H1 (cell line): ENCODE data around the gene PTPN2. TPM values are rescaled to one million over a fixed set of nuclear protein-coding genes. Genes with fewer than 3 reads are reported as not detected.

Source experiments
- CTCF ChIA-PET: fragments of 300-600 bp; sonication (Branson Sonifier 250); formaldehyde crosslinking; loops from one replicate; lab custom pipeline; 2021; ENCODE audit not compliant: partially characterized antibody; lab: Charles Lee
- POLR2A ChIA-PET: fragments of 300-600 bp; sonication (Branson Sonifier 250); formaldehyde crosslinking; loops from one replicate; lab custom pipeline; 2021; ENCODE audit warnings: inconsistent platforms; ENCODE audit not compliant: partially characterized antibody; lab: Charles Lee
- DNase-seq, 2 experiments: peaks; one replicate each; pipeline versions ENCODE4 v3.0.0 to v3.0.0-alpha.2; 2010 to 2022; ENCODE audit warnings: low spot score in 2 of 2, low read depth in 1 of 2, mixed read lengths in 1 of 2
- FAIRE-seq: peaks from 2 replicates; lab custom pipeline; 2011; peaks lifted over from hg19 to GRCh38; lab: Jason Lieb, UNC
- H2AFZ ChIP-seq: 2 replicates; pipeline ENCODE4 v1.8.1; 2012; ENCODE audit warnings: low read length, inconsistent platforms
- H2AK5ac ChIP-seq: 2 replicates; pipeline ENCODE4 v1.6.1; 2013; ENCODE audit warnings: low read depth, low read length
- H2BK120ac ChIP-seq: replicated peaks from 2 replicates; pipeline ENCODE3; 2013; ENCODE audit warnings: low read depth, low read length, inconsistent platforms
- H2BK12ac ChIP-seq: 2 replicates; pipeline ENCODE4 v1.6.1; 2013; ENCODE audit warnings: low read depth, low read length
- H2BK15ac ChIP-seq: 2 replicates; pipeline ENCODE4 v1.6.1; 2013; ENCODE audit warnings: low read length
- H2BK20ac ChIP-seq: 2 replicates; pipeline ENCODE4 v1.6.1; 2013; ENCODE audit warnings: low read length
- H2BK5ac ChIP-seq: 2 replicates; pipeline ENCODE4 v1.6.1; 2013; ENCODE audit warnings: low read depth, low read length
- H3K14ac ChIP-seq: 2 replicates; pipeline ENCODE4 v1.6.1; 2013; ENCODE audit warnings: inconsistent platforms; ENCODE audit not compliant: insufficient read length
- H3K18ac ChIP-seq: 2 replicates; pipeline ENCODE4 v1.6.1; 2013; ENCODE audit warnings: low read length; ENCODE audit errors: extremely low read depth
- H3K23ac ChIP-seq: 2 replicates; pipeline ENCODE4 v1.6.1; 2013; ENCODE audit warnings: inconsistent platforms; ENCODE audit not compliant: insufficient read length
- H3K23me2 ChIP-seq: 2 replicates; pipeline ENCODE4 v1.6.1; 2013; ENCODE audit warnings: low read depth, low read length
- H3K27ac ChIP-seq: 2 replicates; pipeline ENCODE4 v1.6.1; 2011; ENCODE audit warnings: low read depth, low read length, inconsistent platforms
- H3K27me3 ChIP-seq, 4 experiments: replicated peaks in 1 of 4; 1 replicate in 1 of 4; 2 replicates in 3 of 4; pipeline versions ENCODE4 v1.6.1 to v1.8.1; 2011 to 2013; ENCODE audit warnings: low read length in 3 of 4, mild to moderate bottlenecking in 3 of 4, inconsistent platforms in 2 of 4, mixed read lengths in 2 of 4, moderate library complexity in 1 of 4; ENCODE audit not compliant: control insufficient read depth in 3 of 4, insufficient read depth in 3 of 4; ENCODE audit errors: extremely low read depth in 1 of 4
- H3K36me3 ChIP-seq, 4 experiments: 2 replicates each; pipeline versions ENCODE4 v1.6.1 to v1.8.1; 2011 to 2013; ENCODE audit warnings: mild to moderate bottlenecking in 4 of 4, low read length in 3 of 4, moderate library complexity in 2 of 4, control low read depth in 1 of 4, inconsistent platforms in 1 of 4; ENCODE audit not compliant: insufficient read depth in 4 of 4, control insufficient read depth in 2 of 4
- H3K4ac ChIP-seq: replicated peaks from 2 replicates; pipeline ENCODE3; 2013; ENCODE audit warnings: low read length, low read depth, mixed read lengths, inconsistent platforms; ENCODE audit not compliant: insufficient read length
- H3K4me1 ChIP-seq, 4 experiments: replicated peaks in 1 of 4; 1 replicate in 1 of 4; 2 replicates in 3 of 4; pipeline versions ENCODE4 v1.6.1 to v1.8.1; 2011 to 2013; ENCODE audit warnings: low read length in 3 of 4, inconsistent platforms in 2 of 4, mixed read lengths in 1 of 4; ENCODE audit not compliant: insufficient read depth in 4 of 4, control insufficient read depth in 3 of 4
- H3K4me2 ChIP-seq, 2 experiments: 2 replicates each; pipeline versions ENCODE4 v1.6.1 to v1.8.1; 2011 to 2013; ENCODE audit warnings: low read depth in 2 of 2, low read length in 2 of 2, control low read depth in 1 of 2, inconsistent platforms in 1 of 2, mild to moderate bottlenecking in 1 of 2; ENCODE audit not compliant: insufficient read depth in 1 of 2
- H3K4me3 ChIP-seq, 4 experiments: fragments of 200-600, 300-600 bp in 1 of 4; sonication (generic), shearing (Covaris generic), sonication (Bioruptor Twin) in 1 of 4; 2 replicates each; pipeline versions ENCODE4 v1.5.1 to v1.8.1; 2011 to 2016; ENCODE audit warnings: low read length in 4 of 4, low read depth in 3 of 4, control low read depth in 2 of 4, inconsistent platforms in 2 of 4, mild to moderate bottlenecking in 2 of 4, mixed read lengths in 1 of 4, moderate library complexity in 1 of 4; ENCODE audit not compliant: insufficient read depth in 2 of 4; ENCODE audit errors: extremely low read depth in 1 of 4
- H3K56ac ChIP-seq: replicated peaks from 2 replicates; pipeline ENCODE3; 2013; ENCODE audit warnings: low read depth, mild to moderate bottlenecking, mixed read lengths, low read length, inconsistent platforms; ENCODE audit not compliant: insufficient read length
- H3K79me1 ChIP-seq: 2 replicates; pipeline ENCODE4 v1.6.1; 2013; ENCODE audit warnings: low read depth, low read length, control low read depth
- H3K79me2 ChIP-seq, 2 experiments: 2 replicates each; pipeline versions ENCODE4 v1.6.1 to v1.8.1; 2012 to 2013; ENCODE audit warnings: low read length in 2 of 2, mild to moderate bottlenecking in 2 of 2, inconsistent platforms in 1 of 2; ENCODE audit not compliant: insufficient read depth in 2 of 2, control insufficient read depth in 1 of 2
- H3K9ac ChIP-seq, 4 experiments: replicated peaks in 1 of 4; 1 replicate in 1 of 4; 2 replicates in 3 of 4; pipeline versions ENCODE4 v1.6.1 to v1.8.1; 2011 to 2013; ENCODE audit warnings: low read depth in 3 of 4, low read length in 3 of 4, control low read depth in 2 of 4, mild to moderate bottlenecking in 2 of 4, moderate library complexity in 2 of 4, inconsistent platforms in 1 of 4; ENCODE audit errors: extremely low read depth in 1 of 4
- H3K9me3 ChIP-seq, 2 experiments: 2 replicates each; pipeline versions ENCODE4 v1.6.1 to v1.8.1; 2012 to 2013; ENCODE audit warnings: mild to moderate bottlenecking in 2 of 2, moderate library complexity in 2 of 2, control low read depth in 1 of 2, inconsistent platforms in 1 of 2, low read depth in 1 of 2, low read length in 1 of 2, mixed read lengths in 1 of 2; ENCODE audit not compliant: insufficient read depth in 2 of 2
- H4K20me1 ChIP-seq, 2 experiments: replicated peaks in 1 of 2; 2 replicates each; pipeline versions ENCODE3 to v1.8.1; 2011 to 2013; ENCODE audit warnings: inconsistent platforms in 2 of 2, low read length in 2 of 2, mild to moderate bottlenecking in 1 of 2; ENCODE audit not compliant: insufficient read depth in 2 of 2, control insufficient read depth in 1 of 2
- H4K5ac ChIP-seq: 2 replicates; pipeline ENCODE4 v1.6.1; 2013; ENCODE audit warnings: low read length, low read depth, mixed read lengths, inconsistent platforms; ENCODE audit not compliant: insufficient read length
- H4K8ac ChIP-seq: 2 replicates; pipeline ENCODE4 v1.8.0; 2013; ENCODE audit warnings: mild to moderate bottlenecking, moderate library complexity, low read length, inconsistent platforms; ENCODE audit not compliant: insufficient read depth; ENCODE audit errors: extremely low read depth
- H4K91ac ChIP-seq: replicated peaks from 2 replicates; pipeline ENCODE3; 2013; ENCODE audit warnings: low read length, mixed read lengths, inconsistent platforms; ENCODE audit not compliant: insufficient read length
- ATF2 ChIP-seq: IDR thresholded peaks from 2 replicates; pipeline ENCODE4 v1.6.1; 2012; ENCODE audit warnings: low read length, inconsistent platforms
- BCL11A ChIP-seq, 2 experiments: IDR thresholded peaks; one replicate each; pipeline ENCODE4 v1.6.1; 2011; ENCODE audit warnings: low read depth in 2 of 2, low read length in 2 of 2, mild to moderate bottlenecking in 2 of 2
- CTBP2 ChIP-seq: IDR thresholded peaks from 2 replicates; pipeline ENCODE4 v1.7.0; 2011; ENCODE audit warnings: borderline replicate concordance, mild to moderate bottlenecking, moderate library complexity, mixed read lengths, low read length; ENCODE audit not compliant: insufficient read depth, insufficient read length
- EZH2 ChIP-seq: fragments of 200-600 bp; sonication (generic); IDR thresholded peaks from 2 replicates; pipeline ENCODE4 v1.7.1; 2012; ENCODE audit warnings: low read depth, mild to moderate bottlenecking, moderate library complexity, low read length, inconsistent platforms; ENCODE audit not compliant: severe bottlenecking
- GTF2F1 ChIP-seq: IDR thresholded peaks from 2 replicates; pipeline ENCODE4 v1.6.1; 2012; ENCODE audit warnings: low read depth, low read length, improper control_type of control experiment, borderline replicate concordance
- KDM4A ChIP-seq: IDR thresholded peaks from one replicate; pipeline ENCODE4 v1.7.1; 2012; ENCODE audit warnings: low read depth, mild to moderate bottlenecking, moderate library complexity, low read length, inconsistent platforms; ENCODE audit not compliant: severe bottlenecking
- NANOG ChIP-seq: IDR thresholded peaks from 2 replicates; pipeline ENCODE4 v1.6.1; 2011; ENCODE audit warnings: low read length, low read depth, mild to moderate bottlenecking, inconsistent platforms; ENCODE audit not compliant: insufficient read depth, poor library complexity, severe bottlenecking
- RBBP5 ChIP-seq: IDR thresholded peaks from 2 replicates; pipeline ENCODE4 v1.7.1; 2012; ENCODE audit warnings: low read depth, mild to moderate bottlenecking, inconsistent platforms, low read length, moderate library complexity, borderline replicate concordance
- RNF2 ChIP-seq: fragments of 200-900, 300-1000 bp; sonication (generic); IDR thresholded peaks from 2 replicates; pipeline ENCODE4 v1.7.1; 2016; ENCODE audit warnings: borderline replicate concordance, low read depth, mild to moderate bottlenecking, antibody characterized with exemption, low read length; ENCODE audit not compliant: poor library complexity, severe bottlenecking; ENCODE audit errors: missing control alignments
- SIN3A ChIP-seq, 2 experiments: IDR thresholded peaks in 1 of 2; conservative IDR thresholded peaks in 1 of 2; 2 replicates each; pipeline ENCODE4 v1.6.1; 2011 to 2012; ENCODE audit warnings: low read length in 2 of 2, improper control_type of control experiment in 1 of 2, low read depth in 1 of 2, mild to moderate bottlenecking in 1 of 2
- SIRT6 ChIP-seq: IDR thresholded peaks from one replicate; pipeline ENCODE4 v1.7.1; 2012; ENCODE audit warnings: low read length, inconsistent platforms
- WGBS, 2 experiments: shearing (Covaris generic) in 1 of 2; methylation state at CpG; one replicate each; pipeline versions ENCODE4 v1.1.6 to v1.1.7; 2013 to 2015; ENCODE audit warnings: low lambda C conversion rate in 2 of 2, mixed read lengths in 2 of 2, inconsistent platforms in 1 of 2, low coverage in 1 of 2, missing lambda C conversion rate in 1 of 2; ENCODE audit not compliant: insufficient replicate concordance in 2 of 2, insufficient coverage in 1 of 2, insufficient read length in 1 of 2; ENCODE audit errors: extremely low coverage in 1 of 2, missing lambda C conversion rate in 1 of 2; 5-methylcytosine and 5-hydroxymethylcytosine counted together
- polyA plus RNA-seq, 7 experiments: library from polyadenylated mRNA; depleted of rRNA in 3 of 7; stranded (reverse) in 5 of 7; unstranded in 2 of 7; fragments of >200 nt in 5 of 7; fragments of 200-250 nt in 2 of 7; gene quantifications; 1 replicate in 5 of 7; 2 replicates in 1 of 7; 4 replicates in 1 of 7; pipeline versions ENCODE4 v1.2.1 to v1.2.3, GENCODE V29; 2011 to 2013; ENCODE audit warnings: missing spikeins in 2 of 7, mixed read lengths in 2 of 7
- total RNA-seq: library from RNA; stranded (reverse); fragmentation: NEBNext Ultra II Directional; extraction: Animal tissue kit (Norgen Biotek cat#: 25700); gene quantifications from 2 replicates; pipeline ENCODE4 v1.2.1, GENCODE V29; 2021

Gene PTPN2
- total and polyA plus RNA-seq, 2 of the 8 experiments (the other 6 are each of a cell fraction or from before 2014, with no cell fraction given) = 16.4 to 54.0 TPM

- Histone ChIP-seq H4K20me1 (no peaks in the 10 kb centered on the region), H2BK12ac (no peak overlapping the region), H3K27ac (no peak overlapping the region), H2BK120ac (no peak overlapping the region), H3K4me3 (no peak overlapping the region), H4K5ac (no peak overlapping the region), H3K14ac (no peak overlapping the region), H2BK15ac (no peak overlapping the region), H3K4me1 (no peaks in the 10 kb centered on the region), H3K23ac (no peak overlapping the region), H4K8ac (no peak overlapping the region; the same call in 1 of the 2 replicates), H3K23me2 (no peaks in the 10 kb centered on the region), H3K4ac (no peak overlapping the region), H2AK5ac (no peak overlapping the region), H3K56ac (no peak overlapping the region), H2AFZ (no peak overlapping the region), H3K4me2 (no peak overlapping the region), H3K36me3 (no peaks in the 10 kb centered on the region), H3K18ac (no peak overlapping the region), H2BK20ac (0 out of 2 replicates have a peak overlapping the region, but pooled peaks have one; percentile 32), H2BK5ac (no peak overlapping the region), H3K27me3 (peaks cover 0 to 8% (median 2%) of the 10 kb centered on the region in 4 experiments; a peak in 3 of 7 replicates), H3K9me3 (no peaks in the 10 kb centered on the region), H3K79me2 (no peaks in the 10 kb centered on the region), H4K91ac (no peak overlapping the region), H3K9ac (no peak overlapping the region), H3K79me1 (no peaks in the 10 kb centered on the region)
- ChIA-PET CTCF (interaction anchor here (1.8 kb wide), 1 partner anchor 16 kb away, joined by 6 read pairs; no protein-coding TSS in a partner anchor), POLR2A (no interaction called here)
- WGBS, 2 experiments = 79% methylated on average over 9 of the region's 10 CpGs; no CpG with 5 or more reads in 1 of the 2 experiments
- no peak for DNase-seq
- no peak for FAIRE-seq
- TF ChIP-seq SIN3A (conservative IDR thresholded peaks at IDR 0.05 in 1 of 2, IDR thresholded peaks at IDR 0.05 in 1 of 2; ENCODE audit: low read depth in 1 of 2, low read length in 2 of 2) (no peak), SIRT6 (no peak), RNF2 (no peak), NANOG (no peak), CTBP2 (no peak), EZH2 (no peak), GTF2F1 (no peak), BCL11A (IDR thresholded peaks at IDR 0.05; ENCODE audit: low read depth in 2 of 2, low read length in 2 of 2) (no peak), KDM4A (no peak), ATF2 (no peak), RBBP5 (no peak)
Observed at GRCh38 chr18:12906773-12907172, 22.7 kb upstream of the PTPN2 start.
